Small intestine (tissue), 7 donors: ENCODE results near the gene SPARC. TPM values are rescaled to one million over a fixed set of nuclear protein-coding genes. Genes with fewer than 3 reads are reported as not detected.
A peak's percentile ranks its signal among the peaks of the same experiment; 100 is the strongest.

Experiments
- DNase-seq, 2 donors: peaks; one replicate each; pipeline versions ENCODE4 v3.0.0 to v3.0.0-alpha.2; 2013
- FAIRE-seq: peaks from 2 replicates; lab custom pipeline; 2012; peaks lifted over from hg19 to GRCh38; lab: Jason Lieb, UNC
- H3K27ac ChIP-seq, 3 donors: one replicate each; pipeline ENCODE4 v1.5.1; 2013; ENCODE audit warnings: low read length in 2 of 3, mild to moderate bottlenecking in 2 of 3, control low read depth in 1 of 3, inconsistent platforms in 1 of 3, low read depth in 1 of 3, moderate library complexity in 1 of 3
- H3K27me3 ChIP-seq, 3 donors: one replicate each; pipeline ENCODE4 v1.6.1; 2013; ENCODE audit warnings: low read length in 3 of 3, inconsistent platforms in 1 of 3; ENCODE audit not compliant: control insufficient read depth in 3 of 3, insufficient read depth in 3 of 3
- H3K36me3 ChIP-seq, 3 donors: one replicate each; pipeline ENCODE4 v1.6.1; 2013; ENCODE audit warnings: low read length in 3 of 3, inconsistent platforms in 1 of 3, low read depth in 1 of 3, mild to moderate bottlenecking in 1 of 3, moderate library complexity in 1 of 3; ENCODE audit not compliant: control insufficient read depth in 3 of 3, insufficient read depth in 2 of 3
- H3K4me1 ChIP-seq, 3 donors: one replicate each; pipeline ENCODE4 v1.6.1; 2013; ENCODE audit warnings: low read length in 2 of 3, inconsistent platforms in 1 of 3, low read depth in 1 of 3, mild to moderate bottlenecking in 1 of 3, moderate library complexity in 1 of 3; ENCODE audit not compliant: control insufficient read depth in 3 of 3, insufficient read depth in 2 of 3
- H3K4me3 ChIP-seq, 3 donors: one replicate each; pipeline ENCODE4 v1.5.1; 2013; ENCODE audit warnings: low read length in 3 of 3, control low read depth in 1 of 3, inconsistent platforms in 1 of 3, low read depth in 1 of 3, mild to moderate bottlenecking in 1 of 3, moderate library complexity in 1 of 3
- H3K9me3 ChIP-seq, 2 donors: one replicate each; pipeline ENCODE4 v1.6.1; 2013; ENCODE audit warnings: low read depth in 1 of 2, low read length in 1 of 2; ENCODE audit not compliant: control insufficient read depth in 2 of 2, insufficient read depth in 1 of 2
- WGBS, 3 donors: extraction: QIAGEN DNeasy Blood & Tissue Kit; methylation state at CpG; one replicate each; pipeline ENCODE4 v1.1.7; 2013; 5-methylcytosine and 5-hydroxymethylcytosine counted together
- polyA plus RNA-seq, 4 donors: library from polyadenylated mRNA; stranded (reverse) in 3 of 4; unstranded in 1 of 4; fragments of 200-250 nt in 3 of 4; fragments of 120-200 nt in 1 of 4; gene quantifications; one replicate each; pipeline versions ENCODE4 v1.2.1 to v1.2.3, GENCODE V29; 2013
- donor health status: healthy with polysubstance abuse.
- donor health status: control.
- donor health status: control.
- donor health status: Bipolar disorder and iron deficiency.
- donor health status: healthy.

SPARC gene
- polyA plus RNA-seq, 4 donors = 9.6 to 487 (median 135) TPM

GRCh38 chr5:151656311-151656710, 30.4 kb downstream of the SPARC start:
- Histone ChIP-seq H3K27ac (no peak overlapping the region), H3K9me3 (no peaks in the 10 kb centered on the region), H3K4me3 (no peak overlapping the region), H3K36me3 (no peaks in the 10 kb centered on the region), H3K27me3 (no peaks in the 10 kb centered on the region), H3K4me1 (peaks cover 0 to 8% (median 0%) of the 10 kb centered on the region in 3 donors)
- WGBS, 3 donors = 76 to 89% (median 81%) methylated on average over 4 of the region's 4 CpGs
- no peak for DNase-seq
- FAIRE-seq = no peak

- FAIRE-seq = no peak
- H3K27me3 ChIP-seq = peaks cover 0 to 3% (median 0%) of the 10 kb centered on the region in 3 donors
Observed at GRCh38 chr5:151651997-151652645, 34.6 kb downstream of the SPARC start.

GRCh38 chr5:151648988-151649387, 37.7 kb downstream of the SPARC start:
- Histone ChIP-seq H3K4me1 (no peaks in the 10 kb centered on the region), H3K9me3 (no peaks in the 10 kb centered on the region), H3K27me3 (peaks cover 0 to 3% (median 0%) of the 10 kb centered on the region in 3 donors), H3K36me3 (no peaks in the 10 kb centered on the region), H3K27ac (no peak overlapping the region), H3K4me3 (no peak overlapping the region)
- WGBS, 3 donors = 77 to 86% (median 82%) methylated on average over 7 of the region's 7 CpGs
- no peak for FAIRE-seq
- DNase-seq = no peak

More at GRCh38 chr5:151651997-151652645, 34.6 kb downstream of the SPARC start:
- DNase-seq = peak; percentile 80 to 83
- Histone ChIP-seq H3K36me3 (no peaks in the 10 kb centered on the region), H3K4me3 (no peak overlapping the region), H3K4me1 (peaks cover 0 to 5% (median 0%) of the 10 kb centered on the region in 3 donors), H3K9me3 (no peaks in the 10 kb centered on the region), H3K27ac (no peak overlapping the region)
- 0 to 1% (median 0%) methylated on average over 6 of the region's 6 CpGs for WGBS, 3 donors

GRCh38 chr5:151648089-151648488, 38.6 kb downstream of the SPARC start:
- Histone ChIP-seq H3K27ac (no peak overlapping the region), H3K4me3 (no peak overlapping the region), H3K27me3 (peaks cover 0 to 3% (median 0%) of the 10 kb centered on the region in 3 donors), H3K36me3 (no peaks in the 10 kb centered on the region), H3K4me1 (no peaks in the 10 kb centered on the region), H3K9me3 (no peaks in the 10 kb centered on the region)
- FAIRE-seq = no peak
- WGBS, 3 donors = 86 to 91% (median 87%) methylated on average over 2 of the region's 2 CpGs
- DNase-seq = no peak

GRCh38 chr5:151647320-151647861, 39.3 kb downstream of the SPARC start:
- no peak overlapping the region for H3K4me3 ChIP-seq
- no peak overlapping the region for H3K27ac ChIP-seq
- no peak for DNase-seq
- 84 to 88% (median 86%) methylated on average over 5 of the region's 5 CpGs for WGBS, 3 donors
- no peaks in the 10 kb centered on the region for H3K4me1 ChIP-seq
- peaks cover 0 to 5% of the 10 kb centered on the region in 2 donors for H3K9me3 ChIP-seq
- H3K36me3 ChIP-seq = no peaks in the 10 kb centered on the region
- no peak for FAIRE-seq
- H3K27me3 ChIP-seq = peaks cover 0 to 3% (median 0%) of the 10 kb centered on the region in 3 donors

GRCh38 chr5:151646334-151646733, 40.4 kb downstream of the SPARC start:
- H3K4me1 ChIP-seq = no peaks in the 10 kb centered on the region
- H3K9me3 ChIP-seq = peaks cover 0 to 9% of the 10 kb centered on the region in 2 donors
- FAIRE-seq (no peak), DNase-seq (no peak)
- no peak overlapping the region for H3K4me3 ChIP-seq
- no peak overlapping the region for H3K27ac ChIP-seq
- H3K27me3 ChIP-seq = peaks cover 0 to 3% (median 0%) of the 10 kb centered on the region in 3 donors
- no peaks in the 10 kb centered on the region for H3K36me3 ChIP-seq
- 81 to 87% (median 82%) methylated on average over 5 of the region's 5 CpGs for WGBS, 3 donors

- H3K27me3 ChIP-seq = no peaks in the 10 kb centered on the region
- no peak for FAIRE-seq
Observed at GRCh38 chr5:151643388-151643787, 43.3 kb downstream of the SPARC start.

GRCh38 chr5:151642472-151643140, 44.1 kb downstream of the SPARC start:
- no peaks in the 10 kb centered on the region for H3K27me3 ChIP-seq
- H3K36me3 ChIP-seq = no peaks in the 10 kb centered on the region
- H3K4me3 ChIP-seq = no peak overlapping the region
- DNase-seq (peak; percentile 11 to 36), FAIRE-seq (no peak)
- H3K4me1 ChIP-seq = no peaks in the 10 kb centered on the region
- H3K27ac ChIP-seq = no peak overlapping the region
- WGBS, 3 donors = 4 to 47% (median 34%) methylated on average over 3 of the region's 3 CpGs
- H3K9me3 ChIP-seq = peaks cover 0 to 9% of the 10 kb centered on the region in 2 donors

More at GRCh38 chr5:151643388-151643787, 43.3 kb downstream of the SPARC start:
- no peaks in the 10 kb centered on the region for H3K4me1 ChIP-seq
- H3K9me3 ChIP-seq = peaks cover 0 to 9% of the 10 kb centered on the region in 2 donors
- no peak for DNase-seq
- WGBS, 3 donors = 91 to 96% (median 92%) methylated on average over 6 of the region's 6 CpGs
- H3K4me3 ChIP-seq = no peak overlapping the region
- no peak overlapping the region for H3K27ac ChIP-seq
- no peaks in the 10 kb centered on the region for H3K36me3 ChIP-seq
